GM19099 (cell line): ENCODE data around the gene DNAI1.

Experiments used
- POLR2A ChIP-seq: IDR thresholded peaks from 3 replicates; pipeline ENCODE4 v1.6.1; 2011; ENCODE audit warnings: low read depth; ENCODE audit not compliant: insufficient read length; ENCODE audit errors: extremely low read depth

Gene DNAI1

GRCh38 chr9:34524349-34524748 lies 65.7 kb downstream of the DNAI1 start:
- no peak for TF ChIP-seq POLR2A

GRCh38 chr9:34526026-34526425 lies 67.4 kb downstream of the DNAI1 start:
- no peak for TF ChIP-seq POLR2A

GRCh38 chr9:34536685-34537084 lies 78.1 kb downstream of the DNAI1 start:
- TF ChIP-seq POLR2A, result no peak

- TF ChIP-seq POLR2A, result no peak
These were observed 82.2 kb downstream of the DNAI1 start for GRCh38 chr9:34540827-34541226.

GRCh38 chr9:34541540-34541939 lies 82.9 kb downstream of the DNAI1 start:
- no peak for TF ChIP-seq POLR2A

GRCh38 chr9:34544035-34544434 lies 85.4 kb downstream of the DNAI1 start:
- no peak for TF ChIP-seq POLR2A

- TF ChIP-seq POLR2A, result no peak
These were observed 86.9 kb downstream of the DNAI1 start for GRCh38 chr9:34545497-34545896.

GRCh38 chr9:34546102-34546833 lies 87.7 kb downstream of the DNAI1 start:
- no peak for TF ChIP-seq POLR2A

- no peak for TF ChIP-seq POLR2A
These were observed 88.5 kb downstream of the DNAI1 start for GRCh38 chr9:34546834-34547827.

GRCh38 chr9:34547960-34548611 lies 89.5 kb downstream of the DNAI1 start:
- TF ChIP-seq POLR2A, result no peak

GRCh38 chr9:34549407-34549732 lies 90.8 kb downstream of the DNAI1 start:
- TF ChIP-seq POLR2A, result no peak

GRCh38 chr9:34550016-34550680 lies 91.5 kb downstream of the DNAI1 start:
- no peak for TF ChIP-seq POLR2A

- TF ChIP-seq POLR2A, result no peak
These were observed 92.2 kb downstream of the DNAI1 start for GRCh38 chr9:34550681-34551270.

- no peak for TF ChIP-seq POLR2A
These were observed 93.4 kb downstream of the DNAI1 start for GRCh38 chr9:34551751-34552605.
